Nephron (organoid): ENCODE data around the gene PHLPP1.

Experiments
- H3K27ac Mint-ChIP-seq, 3 experiments: 2 replicates each; pipeline ENCODE4 v1.8.0; 2020; ENCODE audit warnings: mixed read lengths in 3 of 3, mild to moderate bottlenecking in 2 of 3, moderate library complexity in 1 of 3
- H3K27me3 Mint-ChIP-seq: 2 replicates; pipeline ENCODE4 v1.8.0; 2021; ENCODE audit warnings: low read depth, mild to moderate bottlenecking, moderate library complexity, mixed read lengths
- H3K36me3 Mint-ChIP-seq: 2 replicates; pipeline ENCODE4 v1.8.0; 2020; ENCODE audit warnings: low read depth, mixed read lengths
- H3K4me1 Mint-ChIP-seq: 2 replicates; pipeline ENCODE4 v1.8.0; 2020; ENCODE audit warnings: mixed read lengths
- H3K4me3 Mint-ChIP-seq, 3 experiments: 2 replicates each; pipeline ENCODE4 v1.8.0; 2020; ENCODE audit warnings: mild to moderate bottlenecking in 3 of 3, mixed read lengths in 3 of 3, moderate library complexity in 2 of 3
- H3K9me3 Mint-ChIP-seq: 2 replicates; pipeline ENCODE4 v1.8.0; 2020; ENCODE audit warnings: mixed read lengths
- TF ChIP-seq, protein P1 (sequence below), 3 experiments: fragments of 200-600 bp; sonication (generic); IDR thresholded peaks; one replicate each; pipeline ENCODE4 v1.5.0; 2021; ENCODE audit warnings: antibody characterized with exemption in 3 of 3; ENCODE audit not compliant: unreplicated experiment in 3 of 3

The PHLPP1 gene

DNA sequence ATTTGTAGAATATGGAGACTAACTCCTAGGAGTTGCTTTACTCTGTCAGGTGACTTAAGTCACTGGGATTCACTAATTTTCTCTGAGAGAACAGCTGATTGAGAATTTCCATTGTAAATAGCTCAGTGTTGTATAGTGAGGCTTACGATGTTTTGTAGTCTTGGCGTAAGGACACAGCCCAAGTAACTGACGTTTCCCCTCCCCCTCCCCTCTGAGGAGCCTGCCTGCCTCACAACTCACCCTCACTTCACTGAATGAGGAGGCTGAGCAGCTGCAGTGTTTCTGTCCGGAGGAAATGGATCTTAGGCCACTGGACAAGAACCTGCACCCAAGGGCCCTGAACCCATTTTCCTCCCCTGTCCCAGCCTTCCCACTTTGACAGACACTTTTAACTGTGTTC lies 264.6 kb downstream of the PHLPP1 start:
- Mint-ChIP-seq H3K27me3 (no peaks in the 10 kb centered on the region), H3K27ac (no peak overlapping the region), H3K9me3 (no peaks in the 10 kb centered on the region), H3K4me1 (peaks cover 7% of the 10 kb centered on the region), H3K4me3 (no peak overlapping the region), H3K36me3 (peaks cover 24% of the 10 kb centered on the region)
- TF ChIP-seq, protein P1, sequence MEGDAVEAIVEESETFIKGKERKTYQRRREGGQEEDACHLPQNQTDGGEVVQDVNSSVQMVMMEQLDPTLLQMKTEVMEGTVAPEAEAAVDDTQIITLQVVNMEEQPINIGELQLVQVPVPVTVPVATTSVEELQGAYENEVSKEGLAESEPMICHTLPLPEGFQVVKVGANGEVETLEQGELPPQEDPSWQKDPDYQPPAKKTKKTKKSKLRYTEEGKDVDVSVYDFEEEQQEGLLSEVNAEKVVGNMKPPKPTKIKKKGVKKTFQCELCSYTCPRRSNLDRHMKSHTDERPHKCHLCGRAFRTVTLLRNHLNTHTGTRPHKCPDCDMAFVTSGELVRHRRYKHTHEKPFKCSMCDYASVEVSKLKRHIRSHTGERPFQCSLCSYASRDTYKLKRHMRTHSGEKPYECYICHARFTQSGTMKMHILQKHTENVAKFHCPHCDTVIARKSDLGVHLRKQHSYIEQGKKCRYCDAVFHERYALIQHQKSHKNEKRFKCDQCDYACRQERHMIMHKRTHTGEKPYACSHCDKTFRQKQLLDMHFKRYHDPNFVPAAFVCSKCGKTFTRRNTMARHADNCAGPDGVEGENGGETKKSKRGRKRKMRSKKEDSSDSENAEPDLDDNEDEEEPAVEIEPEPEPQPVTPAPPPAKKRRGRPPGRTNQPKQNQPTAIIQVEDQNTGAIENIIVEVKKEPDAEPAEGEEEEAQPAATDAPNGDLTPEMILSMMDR (IDR thresholded peaks at IDR 0.05; ENCODE audit: unreplicated experiment in 3 of 3): no peak

DNA sequence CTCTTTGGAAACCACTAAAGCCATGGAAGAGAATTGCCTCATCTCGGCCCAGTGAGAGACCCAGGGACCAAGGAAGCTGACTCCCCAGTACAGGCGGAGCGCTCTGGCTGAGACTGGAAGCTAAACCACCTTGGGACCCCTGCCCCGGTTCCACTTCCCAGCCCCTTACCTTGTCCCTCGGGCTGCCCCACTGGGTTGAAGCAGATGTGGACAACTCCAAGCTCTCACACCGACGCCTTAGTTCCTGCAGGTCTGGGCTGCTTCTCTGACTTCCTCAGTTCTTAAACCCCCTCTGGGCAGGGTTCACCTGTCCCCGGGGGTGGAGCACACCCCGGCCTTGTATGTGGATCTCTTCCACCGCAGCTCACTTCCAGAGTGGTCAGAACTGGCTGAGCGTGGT lies 266.2 kb downstream of the PHLPP1 start:
- H3K9me3 Mint-ChIP-seq: no peaks in the 10 kb centered on the region
- peaks cover 5% of the 10 kb centered on the region for H3K27me3 Mint-ChIP-seq
- no peak overlapping the region for H3K4me3 Mint-ChIP-seq
- H3K4me1 Mint-ChIP-seq: peaks cover 7% of the 10 kb centered on the region
- TF ChIP-seq, protein P1 (IDR thresholded peaks at IDR 0.05; ENCODE audit: unreplicated experiment in 3 of 3): no peak
- no peak overlapping the region for H3K27ac Mint-ChIP-seq
- H3K36me3 Mint-ChIP-seq: peaks cover 12% of the 10 kb centered on the region

DNA sequence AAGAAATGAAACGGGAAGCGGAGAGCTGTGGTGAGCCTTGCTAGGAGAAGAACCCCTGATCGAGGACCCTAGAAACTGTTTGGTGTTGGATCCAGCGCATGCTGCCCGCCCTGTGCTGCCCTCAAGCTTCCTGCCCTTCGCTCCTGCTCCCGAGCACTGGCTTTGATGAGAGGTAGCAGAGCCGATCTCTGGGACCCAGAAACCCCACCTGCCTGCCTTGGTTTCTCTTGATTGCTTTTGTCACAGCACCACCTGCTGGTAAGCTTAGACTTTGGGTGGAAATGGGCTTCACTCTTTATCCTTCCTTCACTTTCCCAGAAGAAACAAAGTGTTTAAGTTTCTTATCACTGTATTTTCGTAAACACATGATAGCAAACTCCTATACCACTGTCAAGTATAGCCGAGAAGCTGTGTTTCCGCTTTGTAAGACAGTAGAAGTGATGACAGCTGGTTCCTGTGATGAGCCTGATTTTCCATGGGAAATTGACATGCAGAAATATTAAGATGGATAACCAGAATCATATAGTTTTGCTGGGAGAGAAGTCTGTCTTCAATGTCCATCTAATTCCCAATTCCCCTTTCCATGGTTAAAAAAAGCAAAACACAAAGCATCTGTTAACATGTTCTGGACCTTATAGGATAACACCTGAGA lies 267.4 kb downstream of the PHLPP1 start:
- peaks cover 9% of the 10 kb centered on the region for H3K36me3 Mint-ChIP-seq
- no peak overlapping the region for H3K27ac Mint-ChIP-seq
- peaks cover 5% of the 10 kb centered on the region for H3K27me3 Mint-ChIP-seq
- H3K4me1 Mint-ChIP-seq: peaks cover 7% of the 10 kb centered on the region
- no peak overlapping the region for H3K4me3 Mint-ChIP-seq
- H3K9me3 Mint-ChIP-seq: no peaks in the 10 kb centered on the region
- TF ChIP-seq, protein P1 (IDR thresholded peaks at IDR 0.05; ENCODE audit: unreplicated experiment in 3 of 3): peak; percentile 76 to 84 (median 77)

DNA sequence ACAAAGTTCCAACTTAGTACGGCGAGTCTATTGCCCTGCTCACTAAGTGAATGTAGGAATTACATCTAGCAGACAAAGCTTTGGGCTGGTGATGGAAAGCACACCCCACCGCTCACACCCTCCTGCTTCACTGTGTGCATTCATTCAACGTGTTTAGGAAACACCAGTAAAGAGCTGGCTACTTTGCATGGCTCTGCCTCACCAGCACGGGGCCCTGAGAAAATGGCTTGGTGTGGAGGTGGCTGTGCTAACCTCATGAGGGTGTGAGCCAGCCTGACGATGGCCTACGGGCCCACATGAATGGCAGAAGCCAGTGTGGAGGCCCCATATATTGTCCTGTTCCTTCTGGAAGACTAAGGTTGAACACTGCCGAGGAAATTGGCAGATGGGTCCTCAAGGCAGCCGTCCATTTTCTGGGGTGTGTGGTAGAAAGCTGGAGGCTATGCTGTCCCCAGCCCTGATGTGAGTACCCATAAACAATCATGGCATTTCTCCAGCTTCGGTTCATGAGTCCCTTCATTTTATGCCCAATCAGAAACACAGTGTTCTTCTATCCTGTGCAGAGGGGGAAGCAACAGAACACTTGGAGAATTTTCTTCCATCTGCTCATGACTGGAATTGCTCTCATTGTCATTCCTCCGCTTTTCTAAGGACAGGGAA lies 269.4 kb downstream of the PHLPP1 start:
- Mint-ChIP-seq H3K36me3 (no peaks in the 10 kb centered on the region), H3K27me3 (peaks cover 5% of the 10 kb centered on the region)

DNA sequence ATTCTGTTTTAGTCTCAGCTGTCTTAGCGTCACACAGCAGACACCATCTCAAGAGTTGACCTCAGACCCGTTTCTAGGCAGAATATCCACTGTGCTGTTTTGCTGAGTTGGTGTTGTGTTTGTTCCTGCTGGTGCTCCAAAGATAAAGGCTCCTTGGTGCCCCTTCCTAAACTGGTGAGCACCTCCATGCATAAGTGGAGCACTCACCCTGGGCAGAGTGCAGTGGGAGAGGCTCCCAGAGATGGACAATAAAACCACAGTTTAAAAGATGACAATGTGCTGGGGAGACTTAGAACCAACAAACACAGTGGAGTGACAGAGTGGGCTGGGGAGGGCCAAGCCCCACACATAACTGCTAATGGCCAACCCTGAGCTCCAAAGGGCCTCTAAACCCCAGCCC lies 271.1 kb downstream of the PHLPP1 start:
- Mint-ChIP-seq H3K9me3 (no peaks in the 10 kb centered on the region), H3K27ac (no peak overlapping the region)
- TF ChIP-seq, protein P1 (IDR thresholded peaks at IDR 0.05; ENCODE audit: unreplicated experiment in 3 of 3): no peak

More for the DNA sequence above, 269.4 kb downstream of the PHLPP1 start:
- peaks cover 14% of the 10 kb centered on the region for H3K4me1 Mint-ChIP-seq
- no peaks in the 10 kb centered on the region for H3K9me3 Mint-ChIP-seq
- no peak overlapping the region for H3K4me3 Mint-ChIP-seq
- TF ChIP-seq, protein P1 (IDR thresholded peaks at IDR 0.05; ENCODE audit: unreplicated experiment in 3 of 3): no peak
- H3K27ac Mint-ChIP-seq: no peak overlapping the region

More for the DNA sequence above, 271.1 kb downstream of the PHLPP1 start:
- Mint-ChIP-seq H3K4me3 (no peak overlapping the region), H3K4me1 (peaks cover 15% of the 10 kb centered on the region), H3K36me3 (no peaks in the 10 kb centered on the region), H3K27me3 (peaks cover 9% of the 10 kb centered on the region)
